Measurements from ENCODE around the gene LNX2.
"Not testable (repeated sequence)": the region's sequence is repeated elsewhere in the genome, so short reads cannot be mapped to it uniquely, and the experiment has no call there.

The LNX2 gene

DNA sequence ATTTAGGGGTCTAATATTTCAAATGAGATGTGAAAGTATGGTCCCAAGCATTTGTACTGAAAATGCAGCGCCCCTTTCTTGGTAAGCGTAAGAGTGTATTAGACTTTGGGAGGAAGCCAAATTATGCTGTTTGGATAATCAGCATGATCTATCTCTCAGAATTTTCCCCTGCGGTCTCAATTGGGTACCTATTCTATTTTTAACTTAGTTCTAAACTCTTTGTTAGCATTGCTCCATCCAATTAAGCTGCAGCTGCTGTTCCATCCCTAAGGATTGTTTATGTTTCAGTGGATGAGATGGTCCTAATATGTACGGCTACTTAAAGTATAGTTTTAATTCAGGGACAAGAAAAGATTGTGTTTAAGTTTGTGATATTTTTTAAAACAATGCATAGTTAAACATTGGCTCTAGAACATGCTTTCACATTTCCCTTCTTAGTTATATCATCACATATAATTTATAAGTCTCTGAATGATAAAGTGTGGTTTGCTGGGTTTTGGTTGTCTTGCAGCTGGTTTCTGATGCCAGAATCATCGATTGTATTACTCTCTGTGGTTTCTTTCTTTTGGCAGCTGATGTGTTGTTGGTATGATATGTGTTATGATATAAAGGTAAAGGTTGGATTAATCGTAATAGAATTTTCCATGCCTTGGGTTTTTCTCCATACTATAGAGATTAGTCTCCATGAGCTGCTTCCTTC lies 16.4 kb upstream of the LNX2 start:
- DNase-seq = no peak

DNA sequence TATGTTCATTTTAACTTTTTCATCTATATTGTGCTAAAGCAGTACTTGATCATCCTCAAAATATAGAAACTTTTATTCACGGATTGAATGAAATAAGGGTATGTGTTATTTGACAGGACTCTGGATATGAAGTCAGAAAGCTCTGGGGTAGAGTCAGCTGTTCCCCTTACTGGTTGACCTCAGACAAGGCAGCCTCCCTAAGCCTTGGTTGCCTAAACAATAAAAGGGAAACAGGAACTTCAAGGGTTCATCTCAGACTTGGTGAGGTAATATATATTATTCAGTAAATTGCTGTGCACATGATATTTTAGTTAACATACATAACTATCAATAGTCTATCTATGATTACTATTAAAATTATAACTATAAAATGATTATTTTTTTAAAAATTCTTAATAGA lies 14.9 kb upstream of the LNX2 start:
- DNase-seq = no peak

DNA sequence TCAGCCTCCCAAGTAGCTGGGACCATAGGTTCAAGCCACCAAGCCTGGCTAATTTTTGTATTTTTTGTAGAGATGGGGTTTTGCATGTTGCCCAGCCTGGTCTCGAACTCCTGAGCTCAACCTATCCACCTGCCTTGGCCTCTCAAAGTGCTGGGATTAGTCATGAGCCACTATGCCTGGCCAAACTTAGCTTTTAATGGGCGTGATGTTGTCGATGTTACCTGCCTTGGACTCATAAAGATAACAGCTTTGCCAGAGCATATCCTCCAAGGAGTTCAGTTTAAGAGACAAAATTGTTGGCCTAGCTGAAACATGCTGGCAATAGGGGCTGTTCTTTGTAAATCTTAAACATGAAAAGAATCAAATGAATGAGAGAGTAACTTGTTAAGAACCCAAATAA lies 14.5 kb upstream of the LNX2 start:
- no peak for DNase-seq

DNA sequence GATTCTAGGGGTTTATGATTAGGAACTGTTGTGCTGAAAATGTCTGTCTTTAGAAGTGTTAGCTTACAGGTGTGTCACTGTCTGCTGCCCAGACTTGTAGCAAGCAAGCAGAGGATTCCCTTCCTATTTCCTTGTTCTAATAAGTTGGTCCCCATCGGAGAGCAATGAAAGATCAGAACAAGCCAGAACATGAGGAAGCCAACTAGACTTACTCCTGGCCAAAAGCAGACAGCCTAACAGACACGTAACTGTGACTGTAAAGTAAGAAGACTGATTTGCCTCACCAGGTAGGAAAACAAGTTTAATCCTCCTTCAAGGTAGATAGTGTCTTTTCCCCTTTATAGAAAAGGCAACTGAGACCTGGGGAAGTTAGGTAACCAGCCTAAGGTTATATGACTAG lies 13.9 kb upstream of the LNX2 start:
- no peak for DNase-seq

DNA sequence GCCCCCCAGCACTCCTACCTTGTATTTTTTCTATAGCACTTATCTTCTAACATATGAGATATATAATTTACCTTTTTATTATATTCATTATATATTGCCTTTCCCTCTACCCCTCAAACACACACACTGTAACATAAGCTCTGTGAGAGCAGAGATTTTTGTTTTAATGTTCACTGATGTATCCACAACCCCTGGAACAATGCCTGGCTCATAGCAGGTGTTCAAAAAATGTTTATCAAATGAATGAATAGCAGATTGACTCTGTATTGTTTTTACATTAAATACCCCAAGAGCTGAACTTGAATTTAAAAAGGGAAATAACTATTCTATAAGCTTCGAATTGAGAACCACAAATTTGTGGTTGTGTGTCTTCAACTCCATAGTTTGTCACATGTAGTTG lies 12.3 kb upstream of the LNX2 start:
- DNase-seq = no peak

DNA sequence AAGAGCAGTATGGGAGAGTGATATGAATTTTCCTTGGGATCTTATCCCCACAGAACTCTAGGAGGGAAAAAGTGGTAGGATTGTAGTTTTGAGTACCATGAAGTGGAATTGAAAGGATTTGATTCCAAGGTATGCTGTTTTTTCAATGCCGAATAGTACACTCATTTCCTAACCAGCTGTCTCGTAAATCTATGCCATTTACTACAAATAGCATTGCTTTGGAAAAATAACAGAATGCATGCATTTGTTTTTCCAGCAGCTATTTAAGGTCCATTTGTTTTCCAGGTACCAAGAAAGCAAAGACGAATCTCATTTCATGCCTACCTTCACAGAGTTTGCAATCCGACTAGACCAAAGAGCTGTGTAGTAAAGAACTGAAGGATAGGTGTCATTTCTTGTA lies 11.9 kb upstream of the LNX2 start:
- no peak for DNase-seq

DNA sequence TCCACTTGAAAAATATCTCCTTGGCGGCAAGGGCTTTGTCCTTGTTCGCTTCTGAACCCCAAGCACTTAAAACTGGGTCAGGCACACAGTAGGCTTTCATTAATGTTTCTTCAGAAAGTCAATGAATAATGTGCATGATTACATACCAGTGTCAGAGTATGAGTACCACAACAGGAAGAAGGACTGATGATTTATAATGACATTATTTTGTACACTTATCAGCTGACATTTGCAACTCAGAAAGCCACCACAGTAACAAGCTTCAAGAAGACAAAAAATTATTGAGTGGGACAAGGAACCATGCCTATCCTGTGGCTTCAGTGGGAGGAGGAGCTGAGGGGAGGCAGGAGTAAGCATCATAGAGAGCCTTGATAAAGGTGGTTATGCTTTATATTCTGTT lies 11.3 kb upstream of the LNX2 start:
- DNase-seq = no peak

DNA sequence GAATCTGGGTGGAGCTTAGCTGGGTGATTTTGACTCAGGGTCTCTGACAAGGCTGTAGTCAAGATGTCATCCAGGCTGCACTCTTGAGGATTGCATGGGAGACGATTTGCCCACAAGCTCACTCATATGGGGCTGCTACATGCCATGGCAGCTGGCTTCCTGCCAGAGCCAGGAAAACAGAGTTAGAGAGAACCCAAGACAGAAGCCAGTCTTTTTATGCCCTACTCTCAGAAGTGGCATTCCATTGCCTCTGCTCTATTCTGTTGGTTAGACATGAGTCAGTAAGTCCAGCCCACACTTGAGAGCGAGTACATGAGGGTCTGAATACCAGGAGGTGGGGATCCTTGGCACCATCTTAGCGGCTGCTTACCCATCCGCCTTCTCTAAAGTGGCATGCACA lies 10.8 kb upstream of the LNX2 start:
- DNase-seq = no peak

DNA sequence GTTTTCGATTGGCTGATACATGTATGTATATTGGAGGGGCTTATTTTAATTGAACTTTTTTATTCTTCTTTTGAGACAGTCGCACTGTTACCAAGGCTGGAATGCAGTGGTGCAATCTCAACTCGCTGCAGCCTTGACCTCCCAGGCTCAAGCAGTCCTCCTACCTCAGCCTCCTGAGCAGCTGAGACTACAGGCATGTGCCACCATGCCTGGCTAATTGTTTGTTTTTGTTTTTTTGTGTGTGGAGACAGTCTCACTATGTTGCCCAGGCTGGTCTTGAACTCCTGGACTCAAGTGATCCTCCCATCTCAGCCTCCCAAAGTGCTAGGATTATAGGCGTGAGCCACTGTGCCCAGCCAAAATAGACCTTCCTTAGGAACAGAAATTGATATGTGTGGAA lies 8.4 kb upstream of the LNX2 start:
- not testable (repeated sequence) for DNase-seq

DNA sequence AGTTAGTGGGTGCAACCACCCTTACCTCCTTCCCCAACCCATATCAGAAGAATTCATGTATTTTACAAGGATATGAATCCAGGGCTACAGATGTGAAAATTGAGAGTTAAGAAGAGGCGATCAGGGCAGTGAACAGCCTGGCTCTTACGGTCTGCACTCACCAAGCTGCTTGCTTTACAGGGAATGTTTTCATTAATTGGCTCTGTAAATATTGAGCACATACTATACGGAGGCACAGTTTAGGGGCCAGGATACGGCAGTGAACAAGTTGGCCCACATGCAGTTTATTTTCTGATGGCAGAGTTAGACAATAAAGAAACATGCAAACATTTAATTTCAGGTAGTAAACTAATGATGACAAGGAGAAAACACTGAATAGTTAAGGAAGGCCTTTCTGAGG lies 7.8 kb upstream of the LNX2 start:
- no peak for DNase-seq

DNA sequence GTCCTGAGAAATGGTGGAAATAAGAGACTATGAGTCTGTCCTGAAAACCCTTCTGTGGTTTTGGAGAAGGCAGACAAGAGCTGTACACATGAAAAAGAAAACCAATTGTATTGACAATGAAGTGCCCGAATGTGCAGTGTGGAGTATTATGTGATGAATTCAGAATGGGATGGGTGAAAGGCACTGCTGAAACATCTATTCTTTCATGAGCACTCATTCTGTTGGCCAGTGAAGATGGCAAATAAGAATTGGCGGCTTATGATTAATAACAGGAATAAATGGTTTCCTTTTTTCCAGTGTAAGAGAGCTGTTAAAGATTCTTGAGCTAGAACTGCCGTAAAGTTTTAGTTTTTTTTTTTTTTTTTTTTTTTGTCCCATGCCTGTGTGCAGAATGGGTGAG lies 7.1 kb upstream of the LNX2 start:
- DNase-seq = no peak

DNA sequence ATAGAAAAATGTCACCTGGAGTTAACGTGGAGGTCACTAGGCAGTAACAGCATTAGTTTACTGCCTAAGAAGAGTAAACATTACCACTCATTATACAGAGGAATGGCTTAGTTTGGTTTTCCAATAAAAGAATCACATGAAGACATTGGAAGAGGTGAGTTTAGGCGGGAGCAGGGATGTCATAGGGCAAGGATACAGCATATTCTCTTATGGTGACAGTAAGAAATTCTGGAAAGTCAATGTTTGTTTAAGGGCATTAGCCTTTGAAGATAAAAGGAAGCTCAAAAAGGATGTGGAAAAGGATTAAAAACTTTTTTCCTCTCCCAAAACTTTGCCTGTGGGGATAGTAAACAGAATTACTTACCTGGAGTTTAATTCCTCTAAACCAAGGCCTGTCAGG lies 5.5 kb upstream of the LNX2 start:
- DNase-seq = no peak

DNA sequence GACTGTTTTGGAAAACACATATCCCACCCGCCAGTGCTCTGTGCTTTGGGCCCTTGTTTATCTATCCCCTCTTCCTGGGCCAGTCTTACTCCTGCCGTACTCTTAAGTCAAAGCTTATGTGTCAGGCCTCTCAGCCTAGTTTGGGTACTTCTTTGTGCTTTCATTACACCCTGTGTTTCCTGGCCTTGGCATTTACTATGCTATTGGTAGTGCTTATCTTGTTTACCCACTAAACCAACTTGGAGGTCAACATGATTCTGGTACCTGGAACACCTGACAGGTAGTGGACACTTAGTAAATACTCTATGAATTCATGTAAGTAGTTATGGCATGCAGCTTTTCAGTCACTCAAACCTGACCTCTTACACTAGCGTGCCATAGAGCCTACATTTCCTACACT lies 3.7 kb upstream of the LNX2 start:
- DNase-seq = no peak

DNA sequence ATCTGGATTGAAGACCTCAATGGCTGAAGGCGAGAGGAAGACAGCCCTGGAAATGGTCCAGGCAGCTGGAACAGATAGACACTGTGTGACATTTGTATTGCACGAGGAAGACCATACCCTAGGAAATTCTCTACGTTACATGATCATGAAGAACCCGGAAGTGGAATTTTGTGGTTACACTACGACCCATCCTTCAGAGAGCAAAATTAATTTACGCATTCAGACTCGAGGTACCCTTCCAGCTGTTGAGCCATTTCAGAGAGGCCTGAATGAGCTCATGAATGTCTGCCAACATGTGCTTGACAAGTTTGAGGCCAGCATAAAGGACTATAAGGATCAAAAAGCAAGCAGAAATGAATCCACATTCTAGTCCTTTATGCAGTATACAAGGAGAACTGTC lies 2.6 kb upstream of the LNX2 start:
- DNase-seq = no peak

DNA sequence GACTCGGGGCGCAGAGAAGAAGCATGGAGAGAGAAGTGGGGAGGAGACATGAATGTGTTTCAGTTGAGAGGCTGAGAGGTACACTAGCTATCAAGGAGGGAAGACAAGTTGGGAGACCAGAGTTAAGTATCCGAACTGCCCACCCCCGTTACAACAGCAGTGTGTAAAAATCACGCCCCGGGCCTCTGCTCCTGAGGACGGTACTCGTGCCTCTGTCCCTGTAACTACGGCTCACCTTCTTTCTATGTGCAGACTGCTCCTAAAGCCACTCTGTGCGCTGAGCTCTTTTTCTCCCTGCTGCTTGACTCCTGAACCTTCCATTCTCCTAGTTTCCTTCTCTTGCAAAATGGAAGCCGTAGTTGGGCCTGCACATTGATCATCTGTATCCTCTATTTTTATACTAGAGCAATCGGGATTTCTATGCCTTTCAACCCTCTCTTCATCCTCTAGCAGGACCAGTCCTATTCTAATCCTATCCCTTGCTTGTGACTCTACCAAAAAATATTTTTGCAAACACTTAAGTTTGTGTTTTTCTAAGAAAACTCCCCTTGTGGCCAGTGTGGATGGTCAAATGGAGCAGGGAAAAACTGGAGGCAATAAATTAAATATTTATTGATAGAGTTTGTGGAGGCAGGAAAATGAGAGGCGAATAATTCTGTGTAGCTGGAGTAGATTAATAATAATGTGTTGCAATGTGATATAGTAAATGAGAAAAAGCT lies 1.9 kb upstream of the LNX2 start:
- DNase-seq = no peak

DNA sequence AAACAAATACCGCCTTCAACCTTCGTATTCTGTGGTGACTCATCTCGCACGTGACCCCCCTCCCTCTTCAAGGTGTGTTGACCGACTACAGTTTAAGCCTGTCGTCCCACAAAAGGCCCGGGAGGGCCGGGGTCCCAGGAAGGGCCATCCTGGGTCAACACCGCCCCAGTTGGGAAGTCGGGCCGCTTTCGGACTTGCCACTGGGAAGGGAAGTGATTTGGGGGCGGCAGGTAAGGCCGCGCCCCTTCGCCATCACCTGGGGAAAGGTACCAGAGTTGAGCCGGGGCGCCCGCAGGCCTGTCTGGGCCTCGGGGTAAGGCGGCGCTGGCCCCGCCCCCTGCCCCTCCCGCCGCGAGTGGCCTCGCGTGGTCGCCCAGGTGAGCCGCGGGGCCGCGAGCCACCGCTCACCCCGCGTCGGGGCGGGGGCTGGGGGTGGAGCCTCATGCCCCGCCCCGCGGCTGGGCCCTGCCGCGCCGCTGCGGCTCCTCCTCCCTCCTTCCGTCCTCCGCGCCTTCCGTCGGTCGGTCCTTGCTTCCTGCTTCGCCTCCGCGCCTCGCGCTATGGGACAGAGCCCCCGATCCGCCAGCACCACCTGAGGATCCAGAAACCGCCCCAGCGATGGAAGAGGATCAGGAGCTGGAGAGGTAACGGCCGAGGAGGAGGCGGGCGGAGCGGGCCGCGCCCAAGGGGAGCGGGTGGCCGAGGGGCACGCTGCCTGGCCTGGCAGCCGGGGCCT lies 1.2 kb upstream of the LNX2 start, which contains the start of gene POLR1D:
POLR1D (plus strand) TSS at position 527 of the 736 bp plus-strand sequence; CDS start at position 619, 92 bp downstream.
- DNase-seq = peak; percentile 83

DNA sequence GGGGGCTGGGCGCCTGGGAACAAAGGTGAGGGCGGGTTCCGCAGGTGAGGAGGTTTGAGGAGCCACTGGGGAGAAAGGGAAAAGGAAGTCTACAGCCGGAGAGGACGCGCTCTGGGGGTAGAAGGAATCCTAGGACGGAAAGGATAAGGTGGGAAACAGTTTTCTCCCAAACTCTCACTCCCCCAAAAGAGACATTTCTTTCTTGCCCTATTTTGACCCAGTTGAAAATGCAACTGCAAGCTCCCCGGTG lies 712 bp upstream of the LNX2 start:
- DNase-seq = peak; percentile 19

DNA sequence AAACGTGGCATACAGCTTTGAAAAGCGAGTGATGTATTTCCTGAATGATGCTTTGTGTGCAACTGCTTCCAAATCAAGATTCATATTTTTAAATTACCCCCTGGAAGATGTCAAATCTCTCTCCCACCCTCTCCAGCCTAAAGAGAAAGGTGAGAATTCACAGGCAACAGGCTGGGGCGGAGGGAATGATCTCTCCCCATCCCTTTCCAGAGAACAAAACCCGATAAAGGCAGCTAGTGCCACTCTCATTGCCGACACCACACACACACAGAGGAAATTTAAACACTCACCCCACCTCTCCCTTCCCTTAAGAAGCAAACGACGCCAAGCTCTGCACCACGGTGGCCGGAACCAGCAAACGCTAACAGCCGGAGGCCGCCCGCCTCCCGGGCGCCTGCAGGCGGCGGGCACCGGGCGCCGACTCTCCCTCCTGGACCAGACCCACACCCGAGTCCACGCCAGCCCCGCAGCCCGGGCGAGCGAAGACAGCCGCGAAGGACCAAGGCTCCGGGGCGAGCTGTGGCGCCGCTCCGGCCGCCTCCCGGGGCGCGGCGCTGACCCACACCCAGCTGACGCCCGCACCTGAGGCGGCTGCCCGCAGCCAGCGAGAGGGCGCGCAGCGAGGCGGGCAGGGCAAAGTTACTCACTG lies 477 bp downstream of the LNX2 start:
- DNase-seq = peak; percentile 48

DNA sequence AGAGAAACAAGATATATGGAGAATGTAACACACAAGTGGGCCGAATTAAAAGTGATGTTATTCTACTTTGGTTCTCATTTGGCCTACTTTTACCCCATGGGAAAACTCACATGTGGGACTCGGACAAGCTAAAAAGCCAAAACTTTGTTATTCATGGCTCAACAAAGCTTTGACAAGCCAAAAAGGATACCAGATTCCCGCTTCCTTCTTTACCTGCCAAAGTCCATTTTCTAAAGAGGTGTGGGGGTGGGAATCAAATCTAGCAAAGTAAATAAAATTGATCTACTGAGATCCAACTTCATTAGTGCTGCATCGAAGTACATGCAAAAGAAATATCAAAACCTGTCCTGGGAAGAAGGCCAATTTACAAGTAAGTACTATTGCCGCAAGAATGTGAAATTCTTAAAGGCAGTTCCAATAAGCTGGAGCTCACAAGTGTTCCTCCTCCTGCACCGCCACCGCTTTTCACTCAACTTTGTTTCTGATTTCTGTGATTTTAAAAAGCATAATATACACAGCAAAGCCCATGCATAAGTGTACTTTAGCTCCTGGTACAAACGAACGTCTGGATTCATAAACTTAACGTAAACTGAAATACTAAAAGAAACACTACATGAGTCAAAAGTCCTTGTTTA lies 1.1 kb downstream of the LNX2 start:
- no peak for DNase-seq

DNA sequence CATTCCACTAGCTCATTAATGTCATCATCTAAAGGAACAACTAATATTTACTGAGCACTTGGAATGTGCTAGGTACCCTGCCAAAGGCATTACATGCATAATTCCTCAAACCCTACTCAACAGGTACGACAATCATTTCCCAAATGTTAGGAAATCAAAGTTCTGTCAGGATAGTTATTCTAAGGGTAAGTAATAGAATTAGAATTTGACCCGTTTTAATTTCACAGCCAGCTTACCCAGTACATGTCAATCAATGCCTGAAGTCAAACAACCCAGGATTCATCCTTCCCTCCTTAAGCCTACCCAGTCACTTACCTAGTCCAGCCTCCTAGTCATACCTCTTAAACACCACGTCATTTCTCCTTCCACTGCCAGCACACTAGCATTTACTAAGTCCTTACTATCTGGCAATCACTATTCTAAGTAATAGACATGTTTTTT lies 2.4 kb downstream of the LNX2 start:
- no peak for DNase-seq

DNA sequence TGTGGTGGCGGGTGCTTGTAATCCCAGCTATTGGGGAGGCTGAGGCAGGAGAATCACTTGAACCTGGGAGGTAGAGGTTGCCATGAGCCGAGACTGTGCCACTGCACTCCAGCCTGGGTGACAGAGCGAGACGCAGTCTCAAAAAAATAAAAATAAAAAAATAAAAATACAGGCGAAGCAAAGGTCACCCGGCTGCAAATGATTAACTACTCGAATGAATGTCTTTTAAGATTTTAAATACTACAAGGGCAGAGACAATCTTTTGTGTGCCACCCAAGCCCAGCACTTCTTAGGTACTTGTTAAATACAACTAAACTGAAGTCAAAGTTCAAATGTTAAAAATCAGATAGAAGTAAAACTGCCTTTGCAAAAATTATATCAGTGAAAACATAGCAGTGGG lies 6.7 kb downstream of the LNX2 start:
- DNase-seq = no peak

DNA sequence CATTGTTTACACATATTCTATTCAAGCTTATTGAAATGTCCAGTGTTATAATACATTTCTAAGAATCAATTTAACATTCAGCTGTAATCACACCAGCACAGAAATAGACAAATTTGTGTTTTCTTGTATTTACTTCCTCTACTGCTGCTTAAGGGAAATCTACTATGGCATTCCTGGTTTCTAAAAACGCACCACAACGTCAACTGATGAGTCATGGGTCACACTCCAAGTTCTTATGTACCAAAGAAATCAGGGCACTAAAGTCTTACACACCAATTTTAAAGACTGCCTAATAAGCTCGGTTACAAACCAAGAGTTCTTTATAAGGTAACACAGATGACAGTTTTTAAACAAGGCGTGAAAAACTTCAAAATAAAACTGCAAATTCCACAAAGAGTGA lies 13.2 kb downstream of the LNX2 start:
- DNase-seq = no peak

DNA sequence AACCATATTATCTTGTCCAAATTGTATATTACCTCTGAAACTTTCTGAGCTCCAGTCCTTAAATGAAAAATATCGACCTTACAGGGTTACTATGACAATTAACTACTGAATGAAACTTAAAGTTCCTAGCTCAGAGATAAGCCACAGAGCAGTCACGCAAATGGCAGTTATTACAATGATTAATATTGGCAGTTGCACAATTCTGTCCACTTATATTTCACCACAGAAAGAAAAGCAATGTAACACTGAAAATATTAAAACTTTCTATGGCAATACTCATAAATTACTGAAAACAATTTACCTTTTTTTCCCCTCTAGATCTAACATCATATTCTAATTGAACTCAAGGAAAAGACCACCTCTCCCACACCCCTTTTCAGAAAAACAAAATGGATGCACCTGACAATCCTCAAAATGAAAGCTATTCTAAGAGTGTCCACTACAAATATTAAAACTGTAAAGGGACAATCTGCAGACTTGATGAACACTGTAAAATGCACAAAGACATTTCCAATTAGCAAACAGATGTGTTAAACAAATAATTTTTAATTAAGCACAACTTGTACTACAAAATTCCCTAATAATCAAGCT lies 14.6 kb downstream of the LNX2 start:
- DNase-seq = no peak

Measured in midbrain (tissue), 1 donor.